ENCODE data around the gene GRPEL1.

DNA sequence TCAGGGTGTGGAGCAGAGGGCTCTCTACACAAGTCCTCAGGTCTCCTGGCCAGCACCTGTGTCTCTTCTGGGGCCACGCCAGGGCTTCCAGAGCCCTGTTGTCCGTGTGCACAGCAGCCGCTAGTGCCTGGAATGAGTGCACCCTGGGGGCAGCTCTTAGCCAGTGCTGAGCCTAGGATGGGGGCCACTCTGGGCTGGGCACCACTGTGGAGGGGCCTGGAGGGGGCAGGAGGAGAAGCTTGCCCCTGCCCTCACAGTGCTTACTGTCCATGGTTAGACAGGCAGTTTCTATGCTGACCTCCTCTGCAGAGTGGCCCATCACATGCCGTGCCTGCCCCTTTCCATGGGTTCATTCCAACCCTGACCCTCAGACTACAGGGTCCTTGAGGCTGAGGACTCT lies 42.7 kb upstream of the GRPEL1 start:
- TF ChIP-seq CTCF (conservative IDR thresholded peaks at IDR 0.05) (no peak), ZFX (IDR thresholded peaks at IDR 0.05) (no peak)

Measured in C4-2B (cell line).